SK-MEL-5 (cell line): ENCODE data around the gene HSPBP1. TPM values are rescaled to one million over a fixed set of nuclear protein-coding genes. Genes with fewer than 3 reads are reported as not detected.

Experiments
- DNase-seq: peaks from one replicate; pipeline ENCODE4 v3.0.0-alpha.2; 2016; ENCODE audit warnings: low read depth, low spot score
- in situ Hi-C: cut with HindIII; loops from 2 replicates; pipeline ENCODE4 v1.10.0; 2016; ENCODE audit warnings: low sequenced_read_pairs, high pct_unique_total_duplicates, low pct_unique_long_range_greater_than_20kb
- small RNA-seq, 2 experiments: library from RNA; depleted of rRNA; stranded (forward); fragments of <200 nt; gene quantifications; one replicate each; pipeline ENCODE3, GENCODE V24; 2014
- total RNA-seq: library from RNA; depleted of rRNA; stranded (reverse); fragments of >200 nt; shearing (Covaris generic); gene quantifications from 2 replicates; pipeline ENCODE4 v1.2.3, GENCODE V29; 2014; rRNA removed

HSPBP1 gene
- total RNA-seq, 1 experiment from 2014 or later, result 33.7 TPM

DNA sequence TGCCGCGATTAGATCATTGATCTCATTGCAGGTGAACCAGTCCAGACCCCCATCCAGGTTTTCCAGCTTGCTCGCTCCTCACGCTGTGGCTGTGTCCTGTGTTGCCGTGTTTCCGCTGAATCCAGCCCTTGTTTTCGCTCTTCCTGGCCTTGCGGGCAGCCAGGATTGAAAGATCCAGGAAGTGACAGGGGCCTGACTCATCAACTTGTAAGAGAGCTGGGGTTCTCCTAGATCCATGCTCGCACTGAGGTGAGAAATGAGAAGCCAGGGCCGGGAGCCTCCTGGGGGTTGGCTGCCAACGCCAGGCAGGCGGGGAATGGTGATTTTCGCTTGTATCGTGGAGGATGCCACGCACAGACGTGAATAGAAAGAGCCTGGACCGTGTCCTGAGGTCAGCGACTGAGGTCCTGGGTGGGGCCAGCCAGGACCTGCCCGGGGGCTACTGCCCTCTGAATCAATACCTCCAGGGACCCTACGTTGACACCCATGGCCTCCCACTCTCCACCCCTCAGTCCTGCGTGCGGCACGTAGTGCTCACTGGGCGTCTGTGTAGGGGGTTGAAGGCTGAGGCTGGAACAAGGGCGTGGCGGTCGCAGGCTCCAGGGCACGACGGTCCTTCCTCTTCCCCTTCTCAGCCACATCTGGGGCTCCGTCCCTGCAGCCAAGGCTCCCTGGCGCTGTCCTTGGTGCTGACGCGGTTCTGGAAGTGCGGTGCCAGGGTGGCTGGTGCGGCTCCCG lies 63.3 kb downstream of the HSPBP1 start:
- in situ Hi-C loops, result no loop called here
- peak; percentile 98 for DNase-seq

DNA sequence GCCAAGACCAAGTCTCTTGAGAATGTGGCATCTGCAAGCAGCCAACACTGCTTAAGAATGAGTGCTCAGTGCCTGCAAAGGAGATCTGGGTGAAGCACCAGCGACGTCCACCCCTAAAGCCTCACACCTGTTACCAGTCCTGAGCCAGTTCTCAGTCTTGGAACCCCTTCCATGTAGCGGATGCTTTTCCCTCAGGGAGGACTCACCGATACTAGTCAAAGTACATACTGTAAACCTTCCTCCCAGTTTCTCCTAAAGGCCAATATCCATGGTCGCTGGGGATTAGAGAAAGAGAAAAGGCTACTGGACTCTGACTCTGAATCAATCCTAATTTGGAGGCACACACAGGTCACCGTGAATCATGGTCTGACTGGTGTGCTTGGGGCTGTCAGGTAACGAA lies 66.4 kb downstream of the HSPBP1 start:
- in situ Hi-C loops, result no loop called here
- no peak for DNase-seq

DNA sequence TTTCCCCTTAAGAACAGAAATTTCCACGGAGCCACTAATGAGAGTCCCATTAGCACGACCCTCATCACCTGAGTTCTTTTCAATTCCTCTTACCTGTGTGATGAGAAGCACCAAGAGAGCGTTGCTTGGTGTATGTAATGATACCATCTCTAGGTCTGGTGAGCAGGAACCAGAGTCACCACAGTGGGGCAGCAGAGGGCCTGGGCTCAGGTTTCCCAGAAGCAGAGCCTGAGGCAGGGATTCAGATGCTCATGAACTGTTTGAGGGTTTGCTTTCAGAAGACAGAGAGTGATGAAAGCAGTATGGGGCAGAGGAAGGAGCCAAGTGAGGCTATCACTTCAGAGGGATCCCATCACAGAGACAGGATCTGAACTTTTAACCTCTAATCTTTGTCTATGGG lies 67.5 kb downstream of the HSPBP1 start:
- in situ Hi-C loops, result no loop called here

More for the DNA sequence above, 67.5 kb downstream of the HSPBP1 start:
- peak; percentile 74 for DNase-seq

Small RNA genes within 50 kb of the gene (small RNA-seq; reads per million reads assigned to genes)
- gene MIR6802 (0 reads per million in 2 experiments), gene MIR6803 (0 reads per million in 2 experiments), gene MIR6804 (0 reads per million in 2 experiments)

Other genes with a start within 250 kb of the HSPBP1 start
- gene GP6, start 241.8 kb downstream of the HSPBP1 start, total RNA-seq, result not detected in 2 replicates
- gene RDH13, start 217.0 kb downstream of the HSPBP1 start, total RNA-seq, result 18.1 and 20.7 TPM in 2 replicates
- 8.1 and 8.7 TPM in 2 replicates for gene EPS8L1, start 204.2 kb downstream of the HSPBP1 start, total RNA-seq
- gene PPP1R12C, start 162.5 kb downstream of the HSPBP1 start, total RNA-seq, result 30.0 and 35.1 TPM in 2 replicates
- gene TNNT1, start 130.9 kb downstream of the HSPBP1 start, total RNA-seq, result 53.1 and 53.4 TPM in 2 replicates
- 1.6 and 2.3 TPM in 2 replicates for gene TNNI3, start 122.4 kb downstream of the HSPBP1 start, total RNA-seq
- gene DNAAF3, start 113.5 kb downstream of the HSPBP1 start, total RNA-seq, result 2.8 and 3.2 TPM in 2 replicates
- 0.37 and 1.1 TPM in 2 replicates for gene SYT5, start 99.8 kb downstream of the HSPBP1 start, total RNA-seq
- gene PTPRH, start 70.6 kb downstream of the HSPBP1 start, total RNA-seq, result 29.8 and 38.1 TPM in 2 replicates
- 0.21 and 0.55 TPM in 2 replicates for gene TMEM86B, start 51.3 kb downstream of the HSPBP1 start, total RNA-seq
- 33.7 and 44.3 TPM in 2 replicates for gene PPP6R1, start 21.1 kb downstream of the HSPBP1 start, total RNA-seq
- 3.3 and 3.5 TPM in 2 replicates for gene BRSK1, start 3.9 kb upstream of the HSPBP1 start, total RNA-seq
- gene TMEM150B, start 45.2 kb upstream of the HSPBP1 start, total RNA-seq, result not detected in 2 replicates
- gene KMT5C, start 59.8 kb upstream of the HSPBP1 start, total RNA-seq, result 5.2 and 7.5 TPM in 2 replicates
- 0.16 and 0.42 TPM in 2 replicates for gene COX6B2, start 74.6 kb upstream of the HSPBP1 start, total RNA-seq
- not detected in 2 replicates for gene GARIN5B, start 83.2 kb upstream of the HSPBP1 start, total RNA-seq
- gene IL11, start 90.4 kb upstream of the HSPBP1 start, total RNA-seq, result not detected in 2 replicates
- not detected in 2 replicates for gene TMEM190, start 96.7 kb upstream of the HSPBP1 start, total RNA-seq
- 0.51 TPM in 1 of 2 replicates, not detected in the other for gene TMEM238, start 104.2 kb upstream of the HSPBP1 start, total RNA-seq
- 394 and 461 TPM in 2 replicates for gene RPL28, start 105.8 kb upstream of the HSPBP1 start, total RNA-seq
- 269 and 276 TPM in 2 replicates for gene UBE2S, start 127.7 kb upstream of the HSPBP1 start, total RNA-seq
- not detected in 2 replicates for gene SHISA7, start 163.2 kb upstream of the HSPBP1 start, total RNA-seq
- gene ISOC2, start 181.5 kb upstream of the HSPBP1 start, total RNA-seq, result 79.2 and 90.6 TPM in 2 replicates
- not detected in 2 replicates for gene C19orf85, start 184.6 kb upstream of the HSPBP1 start, total RNA-seq
- 0.71 and 3.1 TPM in 2 replicates for gene ZNF628, start 196.5 kb upstream of the HSPBP1 start, total RNA-seq
- 11.8 TPM in 2 replicates for gene NAT14, start 205.1 kb upstream of the HSPBP1 start, total RNA-seq
- gene SSC5D, start 208.3 kb upstream of the HSPBP1 start, total RNA-seq, result 0.05 TPM in 1 of 2 replicates, not detected in the other